HCT116 (cell line): ENCODE measurements around the gene DOHH. TPM values are rescaled to one million over a fixed set of nuclear protein-coding genes. Genes with fewer than 3 reads are reported as not detected.

Experiments
- ATAC-seq: fragments of 200-7000 bp; cut with Tn5 transposase; 2 replicates; pipeline ENCODE4 v1.9.1; 2020; ENCODE audit warnings: mild to moderate bottlenecking, moderate library complexity
- Bru-seq: library from RNA; stranded (reverse); fragments of 400-500 nt; gene quantifications from one replicate; lab custom pipeline; 2021; lab: Mats Ljungman, UMichigan
- BruChase-seq, 2 experiments: library from RNA; stranded (reverse); fragments of 400-500 nt; gene quantifications; one replicate each; lab custom pipeline; 2021; lab: Mats Ljungman, UMichigan
- BruUV-seq: library from RNA; stranded (reverse); fragments of 400-500 nt; replicated peaks from 2 replicates; lab custom pipeline; 2021; lab: Mats Ljungman, UMichigan
- CTCF ChIA-PET: fragments of 300-600 bp; sonication (Branson Sonifier 250); formaldehyde crosslinking; loops from one replicate; lab custom pipeline; 2021; ENCODE audit warnings: antibody characterized with exemption; lab: Charles Lee
- POLR2A ChIA-PET: fragments of 300-600, 350-600 bp; sonication (Branson Sonifier 250); formaldehyde crosslinking; loops from one replicate; lab custom pipeline; 2021; ENCODE audit warnings: antibody characterized with exemption; lab: Charles Lee
- RAD21 ChIA-PET, 2 experiments: fragments of 300-600 bp; sonication (Branson Sonifier 250); formaldehyde crosslinking; loops; one replicate each; lab custom pipeline; 2023; ENCODE audit warnings: low total read pairs in 2 of 2; ENCODE audit not compliant: uncharacterized antibody in 2 of 2, unreplicated experiment in 2 of 2, low non-redundant PET in 1 of 2; lab: Charles Lee
- DNase-seq: peaks from one replicate; pipeline ENCODE4 v3.0.0-alpha.2; 2010; ENCODE audit warnings: low read depth, low spot score
- H2AFZ ChIP-seq: fragments of 200-600 bp; shearing (Covaris generic), sonication (generic); 2 replicates; pipeline ENCODE4 v1.6.1; 2017; ENCODE audit warnings: low read depth, mixed run types, mixed read lengths, antibody characterized with exemption, low read length; ENCODE audit not compliant: poor library complexity, severe bottlenecking
- H3K27ac ChIP-seq: 2 replicates; pipeline ENCODE4 v1.5.1; 2012; ENCODE audit warnings: low read depth, low read length
- H3K27me3 ChIP-seq: fragments of 200-600 bp; sonication (generic); 2 replicates; pipeline ENCODE4 v1.6.1; 2016; ENCODE audit warnings: mixed run types, low read length, mixed read lengths; ENCODE audit not compliant: insufficient read depth
- H3K36me3 ChIP-seq, 2 experiments: fragments of 200-500 bp in 1 of 2; fragments of 200-600 bp in 1 of 2; sonication (Bioruptor generic) in 1 of 2; sonication (generic) in 1 of 2; 2 replicates each; pipeline versions ENCODE4 v1.5.1 to v1.6.1; 2014 to 2016; ENCODE audit warnings: low read length in 2 of 2, inconsistent platforms in 1 of 2, mixed read lengths in 1 of 2, mixed run types in 1 of 2; ENCODE audit not compliant: insufficient read depth in 2 of 2, control insufficient read depth in 1 of 2
- H3K4me1 ChIP-seq, 2 experiments: fragments of 200-600 bp in 1 of 2; sonication (generic) in 1 of 2; 2 replicates each; pipeline versions ENCODE4 v1.5.1 to v1.6.1; 2012 to 2017; ENCODE audit warnings: low read length in 2 of 2, inconsistent platforms in 1 of 2, mild to moderate bottlenecking in 1 of 2, mixed read lengths in 1 of 2, mixed run types in 1 of 2, moderate library complexity in 1 of 2; ENCODE audit not compliant: insufficient read depth in 2 of 2, control insufficient read depth in 1 of 2
- H3K4me2 ChIP-seq: fragments of 200-600 bp; sonication (generic); 2 replicates; pipeline ENCODE4 v1.6.1; 2017; ENCODE audit warnings: mixed run types, low read length, mixed read lengths
- H3K4me3 ChIP-seq, 2 experiments: fragments of 200-600 bp in 1 of 2; sonication (generic) in 1 of 2; replicated peaks in 1 of 2; 2 replicates each; pipeline ENCODE4 v1.5.1; 2011 to 2016; ENCODE audit warnings: low read length in 2 of 2, control low read depth in 1 of 2, low read depth in 1 of 2, mild to moderate bottlenecking in 1 of 2, mixed read lengths in 1 of 2, mixed run types in 1 of 2
- H3K79me2 ChIP-seq: fragments of 200-600 bp; sonication (generic); 2 replicates; pipeline ENCODE4 v1.6.1; 2017; ENCODE audit warnings: mild to moderate bottlenecking, mixed run types, low read length, moderate library complexity, mixed read lengths; ENCODE audit not compliant: insufficient read depth
- H3K9ac ChIP-seq: fragments of 200-600 bp; sonication (generic); 2 replicates; pipeline ENCODE4 v1.6.1; 2016; ENCODE audit warnings: low read length, mixed read lengths
- H3K9me2 ChIP-seq: fragments of 200-600 bp; sonication (generic), shearing (Covaris generic); 2 replicates; pipeline ENCODE4 v1.6.1; 2017; ENCODE audit warnings: mixed run types, mild to moderate bottlenecking, moderate library complexity; ENCODE audit not compliant: insufficient read depth
- H3K9me3 ChIP-seq, 2 experiments: fragments of 200-500 bp in 1 of 2; fragments of 200-600 bp in 1 of 2; sonication (Bioruptor generic) in 1 of 2; sonication (generic) in 1 of 2; 2 replicates each; pipeline ENCODE4 v1.6.1; 2014 to 2017; ENCODE audit warnings: low read length in 2 of 2, mixed read lengths in 2 of 2, inconsistent platforms in 1 of 2, low read depth in 1 of 2, mild to moderate bottlenecking in 1 of 2, mixed run types in 1 of 2, moderate library complexity in 1 of 2; ENCODE audit not compliant: control insufficient read depth in 1 of 2, insufficient read depth in 1 of 2
- H4K20me1 ChIP-seq: fragments of 200-600 bp; sonication (generic), shearing (Covaris generic); 2 replicates; pipeline ENCODE4 v1.6.1; 2017; ENCODE audit warnings: mixed run types, mild to moderate bottlenecking, moderate library complexity; ENCODE audit not compliant: insufficient read depth
- CBX3 ChIP-seq: IDR thresholded peaks from 2 replicates; pipeline ENCODE4 v1.6.1; 2012; ENCODE audit warnings: low read depth
- CEBPB ChIP-seq: IDR thresholded peaks from 2 replicates; pipeline ENCODE4 v1.6.1; 2012; ENCODE audit warnings: low read depth
- EGR1 ChIP-seq: IDR thresholded peaks from 2 replicates; pipeline ENCODE4 v1.6.1; 2012; ENCODE audit warnings: low read depth
- ELF1 ChIP-seq: IDR thresholded peaks from 2 replicates; pipeline ENCODE4 v1.6.1; 2012; ENCODE audit warnings: low read depth, borderline replicate concordance
- EZH2phosphoT487 ChIP-seq: fragments of 200-600 bp; IDR thresholded peaks from 2 replicates; pipeline ENCODE4 v1.6.1; 2018; ENCODE audit warnings: antibody characterized with exemption, borderline replicate concordance
- JUND ChIP-seq: IDR thresholded peaks from 2 replicates; pipeline ENCODE4 v1.6.1; 2012
- POLR2AphosphoS5 ChIP-seq: IDR thresholded peaks from 2 replicates; pipeline ENCODE4 v1.6.1; 2011; ENCODE audit warnings: mild to moderate bottlenecking, low read depth, low read length, moderate library complexity
- SP1 ChIP-seq: IDR thresholded peaks from 2 replicates; pipeline ENCODE4 v1.6.1; 2012; ENCODE audit warnings: low read depth
- SRF ChIP-seq: IDR thresholded peaks from 2 replicates; pipeline ENCODE4 v1.6.1; 2012; ENCODE audit warnings: low read depth
- TCF7L2 ChIP-seq: IDR thresholded peaks from 2 replicates; pipeline ENCODE4 v1.7.0; 2011; ENCODE audit warnings: borderline replicate concordance, inconsistent platforms; ENCODE audit not compliant: insufficient read depth, insufficient read length; ENCODE audit errors: extremely low read depth
- YY1 ChIP-seq: IDR thresholded peaks from 2 replicates; pipeline ENCODE4 v1.6.1; 2011; ENCODE audit warnings: low read length, low read depth, moderate library complexity, mild to moderate bottlenecking; ENCODE audit not compliant: insufficient replicate concordance; ENCODE audit errors: extremely low read depth
- ZNF274 ChIP-seq: fragments of 200-500 bp; sonication (Bioruptor generic); IDR thresholded peaks from 2 replicates; pipeline ENCODE4 v1.6.1; 2014; ENCODE audit warnings: mild to moderate bottlenecking, low read depth, low read length, inconsistent platforms
- intact Hi-C: fragments of 100-400 bp; cut with micrococcal nuclease; formaldehyde crosslinking; loops from 2 replicates; pipeline ENCODE4 v1.10.0; 2022
- long read RNA-seq: library from polyadenylated mRNA; unstranded; transcript quantifications from one replicate; pipeline ENCODE4 v2.0.0, GENCODE V29; 2021; ENCODE audit not compliant: unreplicated experiment
- polyA plus RNA-seq: library from polyadenylated mRNA; unstranded; fragments of >200 nt; gene quantifications from 2 replicates; pipeline ENCODE4 v1.2.1, GENCODE V29; 2012; ENCODE audit warnings: missing spikeins
- total RNA-seq: library from RNA; stranded (reverse); gene quantifications from one replicate; pipeline ENCODE4 v1.2.1, GENCODE V29; 2021; ENCODE audit not compliant: unreplicated experiment
- TF ChIP-seq, protein P1 (sequence below): IDR thresholded peaks from 2 replicates; pipeline ENCODE4 v1.6.1; 2012
- TF ChIP-seq, protein P2 (sequence below): IDR thresholded peaks from 2 replicates; pipeline ENCODE4 v1.6.1; 2011; ENCODE audit warnings: mild to moderate bottlenecking, low read length, moderate library complexity; ENCODE audit not compliant: insufficient replicate concordance; ENCODE audit errors: extremely low read depth
- TF ChIP-seq, protein P3 (sequence below): IDR thresholded peaks from 2 replicates; pipeline ENCODE4 v1.6.1; 2012; ENCODE audit warnings: low read depth

DOHH gene, protein sequence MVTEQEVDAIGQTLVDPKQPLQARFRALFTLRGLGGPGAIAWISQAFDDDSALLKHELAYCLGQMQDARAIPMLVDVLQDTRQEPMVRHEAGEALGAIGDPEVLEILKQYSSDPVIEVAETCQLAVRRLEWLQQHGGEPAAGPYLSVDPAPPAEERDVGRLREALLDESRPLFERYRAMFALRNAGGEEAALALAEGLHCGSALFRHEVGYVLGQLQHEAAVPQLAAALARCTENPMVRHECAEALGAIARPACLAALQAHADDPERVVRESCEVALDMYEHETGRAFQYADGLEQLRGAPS
- total RNA-seq (20.9 TPM), Bru-seq, nascent RNA (percentile 58 among the genes with signal in this experiment), BruChase-seq, experiment 1, labeled RNA remaining after a 6-hour chase (percentile 65 among the genes with signal in this experiment), BruChase-seq, experiment 2, labeled RNA remaining after a 2-hour chase (percentile 60 among the genes with signal in this experiment)
- polyA plus RNA-seq, result 15.9 and 20.8 TPM in 2 replicates
- long read RNA-seq, transcript DOHH-201 (5 exons, 2,031 nt), result major isoform, 106 of 129 reads
- long read RNA-seq, partial matches to known transcripts, result 15 of 129 reads
- long read RNA-seq, other reads (novel, unspliced or antisense), result 8 of 129 reads

DNA sequence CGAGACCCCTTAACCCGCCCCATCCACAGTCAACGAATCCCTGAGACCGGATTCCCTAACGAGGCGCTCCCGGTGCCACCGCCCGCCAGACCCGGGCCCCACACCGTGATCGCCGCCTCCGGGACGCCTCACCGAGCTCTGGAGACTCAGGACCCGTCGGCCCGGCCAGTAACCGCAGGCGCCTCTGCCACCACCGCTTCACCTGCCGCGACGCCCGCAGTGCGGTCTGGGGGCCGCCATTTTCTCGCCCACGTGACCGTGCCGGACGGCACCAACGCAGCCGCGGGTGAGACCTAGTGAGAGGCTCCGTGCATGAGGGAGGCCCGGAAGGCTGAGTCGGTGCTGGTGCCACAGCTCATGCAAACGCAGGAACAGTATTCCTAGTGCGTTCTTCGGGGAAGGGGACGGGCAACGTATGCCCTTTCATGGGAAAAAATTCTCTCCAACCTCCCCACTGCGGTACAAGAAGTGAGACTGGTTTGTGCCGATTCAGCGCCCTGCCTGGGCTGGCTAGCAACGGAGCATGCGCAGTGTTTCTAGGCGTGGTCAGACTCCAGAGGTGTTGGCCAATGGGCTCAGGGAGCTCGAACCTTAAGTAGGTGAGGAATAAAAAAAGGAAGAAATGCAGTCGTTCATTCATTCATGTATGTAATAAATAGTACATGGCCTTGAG is at the start of gene DOHH:
Gene DOHH (minus strand): TSS at position 246 of the 673 bp plus-strand sequence. CDS start 3,860 bp downstream, outside the sequence.
- peak; percentile 87 for ATAC-seq
- peak within 1 kb of the TSS; percentile 81 to 98 for H3K4me3 ChIP-seq
- H3K9me3 ChIP-seq, result no peaks in the 10 kb centered on the region
- H3K27ac ChIP-seq, result peak within 1 kb of the TSS; percentile 78
- ChIA-PET POLR2A (interaction anchor here (0.7 to 1.3 kb wide), 7 partner anchors 10 to 172 kb away, joined by 3 to 5 read pairs (median 3); no protein-coding TSS in a partner anchor), RAD21 (no interaction called here), CTCF (interaction anchor here (1.0 to 2.3 kb wide), 2 partner anchors 16 to 224 kb away, joined by 6 to 17 read pairs; no protein-coding TSS in a partner anchor)
- no peaks in the 10 kb centered on the region for H4K20me1 ChIP-seq
- peak within 1 kb of the TSS; percentile 86 for H3K9ac ChIP-seq
- peaks cover 38% of the 10 kb centered on the region for H3K79me2 ChIP-seq
- DNase-seq, result peak; percentile 98
- H3K4me2 ChIP-seq, result peak within 1 kb of the TSS; percentile 80
- H3K9me2 ChIP-seq, result no peaks in the 10 kb centered on the region
- peaks cover 15 to 24% of the 10 kb centered on the region in 2 experiments; a peak in 3 of 4 replicates for H3K4me1 ChIP-seq
- intact Hi-C loops, result no loop called here
- H3K27me3 ChIP-seq, result no peaks in the 10 kb centered on the region
- BruUV-seq, result no TSS peak
- H3K36me3 ChIP-seq, result peaks cover 2 to 11% of the 10 kb centered on the region in 2 experiments; a peak in 2 of 4 replicates
- H2AFZ ChIP-seq, result no peak within 1 kb of the TSS
- TF ChIP-seq EZH2phosphoT487, result no peak
- TF ChIP-seq YY1, result peak; percentile 98
- no peak for TF ChIP-seq CEBPB
- no peak for TF ChIP-seq SRF
- TF ChIP-seq CBX3, result no peak
- TF ChIP-seq, protein P1, sequence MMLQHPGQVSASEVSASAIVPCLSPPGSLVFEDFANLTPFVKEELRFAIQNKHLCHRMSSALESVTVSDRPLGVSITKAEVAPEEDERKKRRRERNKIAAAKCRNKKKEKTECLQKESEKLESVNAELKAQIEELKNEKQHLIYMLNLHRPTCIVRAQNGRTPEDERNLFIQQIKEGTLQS, result no peak
- peak; percentile 75 for TF ChIP-seq POLR2AphosphoS5
- TF ChIP-seq TCF7L2, result peak; percentile 68
- TF ChIP-seq, protein P2, sequence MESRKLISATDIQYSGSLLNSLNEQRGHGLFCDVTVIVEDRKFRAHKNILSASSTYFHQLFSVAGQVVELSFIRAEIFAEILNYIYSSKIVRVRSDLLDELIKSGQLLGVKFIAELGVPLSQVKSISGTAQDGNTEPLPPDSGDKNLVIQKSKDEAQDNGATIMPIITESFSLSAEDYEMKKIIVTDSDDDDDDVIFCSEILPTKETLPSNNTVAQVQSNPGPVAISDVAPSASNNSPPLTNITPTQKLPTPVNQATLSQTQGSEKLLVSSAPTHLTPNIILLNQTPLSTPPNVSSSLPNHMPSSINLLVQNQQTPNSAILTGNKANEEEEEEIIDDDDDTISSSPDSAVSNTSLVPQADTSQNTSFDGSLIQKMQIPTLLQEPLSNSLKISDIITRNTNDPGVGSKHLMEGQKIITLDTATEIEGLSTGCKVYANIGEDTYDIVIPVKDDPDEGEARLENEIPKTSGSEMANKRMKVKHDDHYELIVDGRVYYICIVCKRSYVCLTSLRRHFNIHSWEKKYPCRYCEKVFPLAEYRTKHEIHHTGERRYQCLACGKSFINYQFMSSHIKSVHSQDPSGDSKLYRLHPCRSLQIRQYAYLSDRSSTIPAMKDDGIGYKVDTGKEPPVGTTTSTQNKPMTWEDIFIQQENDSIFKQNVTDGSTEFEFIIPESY, result no peak
- no peak for TF ChIP-seq ELF1
- TF ChIP-seq, protein P3, sequence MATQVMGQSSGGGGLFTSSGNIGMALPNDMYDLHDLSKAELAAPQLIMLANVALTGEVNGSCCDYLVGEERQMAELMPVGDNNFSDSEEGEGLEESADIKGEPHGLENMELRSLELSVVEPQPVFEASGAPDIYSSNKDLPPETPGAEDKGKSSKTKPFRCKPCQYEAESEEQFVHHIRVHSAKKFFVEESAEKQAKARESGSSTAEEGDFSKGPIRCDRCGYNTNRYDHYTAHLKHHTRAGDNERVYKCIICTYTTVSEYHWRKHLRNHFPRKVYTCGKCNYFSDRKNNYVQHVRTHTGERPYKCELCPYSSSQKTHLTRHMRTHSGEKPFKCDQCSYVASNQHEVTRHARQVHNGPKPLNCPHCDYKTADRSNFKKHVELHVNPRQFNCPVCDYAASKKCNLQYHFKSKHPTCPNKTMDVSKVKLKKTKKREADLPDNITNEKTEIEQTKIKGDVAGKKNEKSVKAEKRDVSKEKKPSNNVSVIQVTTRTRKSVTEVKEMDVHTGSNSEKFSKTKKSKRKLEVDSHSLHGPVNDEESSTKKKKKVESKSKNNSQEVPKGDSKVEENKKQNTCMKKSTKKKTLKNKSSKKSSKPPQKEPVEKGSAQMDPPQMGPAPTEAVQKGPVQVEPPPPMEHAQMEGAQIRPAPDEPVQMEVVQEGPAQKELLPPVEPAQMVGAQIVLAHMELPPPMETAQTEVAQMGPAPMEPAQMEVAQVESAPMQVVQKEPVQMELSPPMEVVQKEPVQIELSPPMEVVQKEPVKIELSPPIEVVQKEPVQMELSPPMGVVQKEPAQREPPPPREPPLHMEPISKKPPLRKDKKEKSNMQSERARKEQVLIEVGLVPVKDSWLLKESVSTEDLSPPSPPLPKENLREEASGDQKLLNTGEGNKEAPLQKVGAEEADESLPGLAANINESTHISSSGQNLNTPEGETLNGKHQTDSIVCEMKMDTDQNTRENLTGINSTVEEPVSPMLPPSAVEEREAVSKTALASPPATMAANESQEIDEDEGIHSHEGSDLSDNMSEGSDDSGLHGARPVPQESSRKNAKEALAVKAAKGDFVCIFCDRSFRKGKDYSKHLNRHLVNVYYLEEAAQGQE, result no peak
- no peak; the same call in none of the 2 replicates for TF ChIP-seq JUND
- TF ChIP-seq EGR1, result no peak
- peak; percentile 95 for TF ChIP-seq SP1
- no peak for TF ChIP-seq ZNF274
